DND-41 (cell line): ENCODE data around the gene SELENON.
"Not testable (repeated sequence)": the region's sequence is repeated elsewhere in the genome, so short reads cannot be mapped to it uniquely, and the experiment has no call there.

Experiments used
- ATAC-seq: fragments of 200-7000 bp; cut with Tn5 transposase; 3 replicates; pipeline ENCODE4 v1.9.1; 2021; ENCODE audit warnings: low read depth; ENCODE audit not compliant: insufficient read depth
- DNase-seq: peaks from one replicate; pipeline ENCODE4 v3.0.0-alpha.2; 2020
- H2AFZ ChIP-seq: 2 replicates; pipeline ENCODE4 v1.6.0; 2012; ENCODE audit warnings: low read depth, low read length
- H3K27ac ChIP-seq: 2 replicates; pipeline ENCODE4 v1.5.1; 2012; ENCODE audit warnings: low read length, inconsistent platforms
- H3K27me3 ChIP-seq: fragments of 200-600 bp; sonication (generic); 2 replicates; pipeline ENCODE4 v1.6.0; 2012; ENCODE audit warnings: low read length, mild to moderate bottlenecking, inconsistent platforms; ENCODE audit not compliant: insufficient read depth, poor library complexity
- H3K36me3 ChIP-seq: 2 replicates; pipeline ENCODE4 v1.5.1; 2012; ENCODE audit warnings: low read length, inconsistent platforms; ENCODE audit not compliant: insufficient read depth
- H3K4me1 ChIP-seq: 2 replicates; pipeline ENCODE4 v1.5.1; 2012; ENCODE audit warnings: mild to moderate bottlenecking, low read length; ENCODE audit not compliant: insufficient read depth
- H3K4me2 ChIP-seq: 2 replicates; pipeline ENCODE4 v1.6.0; 2012; ENCODE audit warnings: mild to moderate bottlenecking, moderate library complexity, low read length, inconsistent platforms; ENCODE audit not compliant: insufficient read depth
- H3K4me3 ChIP-seq, 2 experiments: fragments of 200-600 bp in 1 of 2; shearing (Covaris generic) in 1 of 2; 2 replicates each; pipeline ENCODE4 v1.5.1; 2012 to 2016; ENCODE audit warnings: inconsistent platforms in 2 of 2, low read length in 2 of 2, mild to moderate bottlenecking in 2 of 2, low read depth in 1 of 2, moderate library complexity in 1 of 2
- H3K79me2 ChIP-seq: 2 replicates; pipeline ENCODE4 v1.6.0; 2012; ENCODE audit warnings: low read length, inconsistent platforms; ENCODE audit not compliant: insufficient read depth
- H3K9ac ChIP-seq: 2 replicates; pipeline ENCODE4 v1.6.0; 2012; ENCODE audit warnings: low read depth, mild to moderate bottlenecking, inconsistent platforms, low read length, moderate library complexity
- H3K9me3 ChIP-seq: 2 replicates; pipeline ENCODE4 v1.5.1; 2012; ENCODE audit warnings: low read length, moderate library complexity, mild to moderate bottlenecking, inconsistent platforms; ENCODE audit not compliant: insufficient read depth, severe bottlenecking
- H4K20me1 ChIP-seq: 2 replicates; pipeline ENCODE4 v1.6.0; 2012; ENCODE audit warnings: low read length; ENCODE audit not compliant: insufficient read depth
- EZH2 ChIP-seq: IDR thresholded peaks from 3 replicates; pipeline ENCODE4 v1.6.1; 2012; ENCODE audit warnings: borderline replicate concordance, low read depth, mild to moderate bottlenecking, moderate library complexity, low read length, inconsistent platforms; ENCODE audit not compliant: severe bottlenecking
- TF ChIP-seq, protein P1 (sequence below): IDR thresholded peaks from 2 replicates; pipeline ENCODE4 v1.5.1; 2012; ENCODE audit warnings: borderline replicate concordance, low read length, moderate library complexity, mild to moderate bottlenecking; ENCODE audit not compliant: poor library complexity, severe bottlenecking; ENCODE audit errors: extremely low read depth

The SELENON gene

DNA sequence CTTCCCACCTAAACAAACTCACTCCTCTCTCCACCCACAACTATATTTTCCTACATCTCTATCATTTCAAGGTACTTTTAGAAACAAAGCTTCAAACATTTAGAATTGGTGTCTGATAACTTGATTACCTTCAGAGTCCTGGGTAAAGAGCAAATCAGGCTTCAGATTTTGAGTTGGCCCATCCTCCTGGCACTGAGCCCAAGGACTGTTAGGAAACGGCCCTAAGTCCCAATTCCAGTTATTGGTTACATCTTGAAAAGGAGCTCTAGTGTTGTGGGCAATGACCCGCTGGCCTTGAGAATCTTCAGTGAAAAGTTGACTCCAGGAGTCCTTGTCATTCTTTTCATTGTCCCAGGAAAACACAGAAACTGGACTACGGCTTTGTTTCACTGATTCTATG is 34.9 kb downstream of the SELENON start:
- ATAC-seq (no peak), DNase-seq (no peak)
- no peak overlapping the region for H3K4me3 ChIP-seq
- H2AFZ ChIP-seq, result no peak overlapping the region
- no peak overlapping the region for H3K9ac ChIP-seq
- H3K27ac ChIP-seq, result no peak overlapping the region
- peaks cover 22% of the 10 kb centered on the region for H3K79me2 ChIP-seq
- no peaks in the 10 kb centered on the region for H3K4me1 ChIP-seq
- H4K20me1 ChIP-seq, result peaks cover 4% of the 10 kb centered on the region; the same call in 1 of the 2 replicates
- no peaks in the 10 kb centered on the region for H3K27me3 ChIP-seq
- TF ChIP-seq, protein P1, sequence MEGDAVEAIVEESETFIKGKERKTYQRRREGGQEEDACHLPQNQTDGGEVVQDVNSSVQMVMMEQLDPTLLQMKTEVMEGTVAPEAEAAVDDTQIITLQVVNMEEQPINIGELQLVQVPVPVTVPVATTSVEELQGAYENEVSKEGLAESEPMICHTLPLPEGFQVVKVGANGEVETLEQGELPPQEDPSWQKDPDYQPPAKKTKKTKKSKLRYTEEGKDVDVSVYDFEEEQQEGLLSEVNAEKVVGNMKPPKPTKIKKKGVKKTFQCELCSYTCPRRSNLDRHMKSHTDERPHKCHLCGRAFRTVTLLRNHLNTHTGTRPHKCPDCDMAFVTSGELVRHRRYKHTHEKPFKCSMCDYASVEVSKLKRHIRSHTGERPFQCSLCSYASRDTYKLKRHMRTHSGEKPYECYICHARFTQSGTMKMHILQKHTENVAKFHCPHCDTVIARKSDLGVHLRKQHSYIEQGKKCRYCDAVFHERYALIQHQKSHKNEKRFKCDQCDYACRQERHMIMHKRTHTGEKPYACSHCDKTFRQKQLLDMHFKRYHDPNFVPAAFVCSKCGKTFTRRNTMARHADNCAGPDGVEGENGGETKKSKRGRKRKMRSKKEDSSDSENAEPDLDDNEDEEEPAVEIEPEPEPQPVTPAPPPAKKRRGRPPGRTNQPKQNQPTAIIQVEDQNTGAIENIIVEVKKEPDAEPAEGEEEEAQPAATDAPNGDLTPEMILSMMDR, result no peak
- no peak for TF ChIP-seq EZH2
- peaks cover 76% of the 10 kb centered on the region for H3K36me3 ChIP-seq
- H3K9me3 ChIP-seq, result peaks cover 1% of the 10 kb centered on the region
- H3K4me2 ChIP-seq, result no peak overlapping the region

DNA sequence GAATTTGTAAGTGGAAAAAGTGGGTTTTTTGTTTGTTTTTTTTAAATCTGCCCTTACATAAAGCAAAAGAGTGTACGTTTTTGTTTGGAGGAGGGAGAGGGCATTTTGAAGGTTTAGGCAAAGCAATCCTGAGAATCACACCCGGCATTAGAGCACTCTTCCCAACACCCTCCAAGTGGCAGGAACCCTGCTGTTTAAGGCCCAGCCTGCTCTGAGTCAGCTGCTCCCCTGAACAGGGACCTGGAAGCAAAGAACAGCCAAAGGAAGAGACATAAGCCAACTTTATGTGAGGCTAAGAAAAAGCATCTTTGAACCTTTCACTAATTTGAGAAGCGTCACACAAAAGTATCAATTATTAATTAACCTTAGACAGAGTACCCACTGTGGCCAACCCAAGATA is 36.7 kb downstream of the SELENON start:
- no peak overlapping the region for H3K9ac ChIP-seq
- H2AFZ ChIP-seq, result no peak overlapping the region
- no peak overlapping the region for H3K4me2 ChIP-seq
- no peaks in the 10 kb centered on the region for H3K27me3 ChIP-seq
- H3K36me3 ChIP-seq, result peaks cover 58% of the 10 kb centered on the region
- DNase-seq, result no peak
- H3K79me2 ChIP-seq, result peaks cover 29% of the 10 kb centered on the region
- no peak overlapping the region for H3K27ac ChIP-seq
- H3K4me3 ChIP-seq, result no peak overlapping the region
- H3K4me1 ChIP-seq, result no peaks in the 10 kb centered on the region
- peaks cover 9% of the 10 kb centered on the region for H3K9me3 ChIP-seq
- no peaks in the 10 kb centered on the region; the same call in 1 of the 2 replicates for H4K20me1 ChIP-seq
- TF ChIP-seq, protein P1, result no peak
- TF ChIP-seq EZH2, result no peak
- no peak for ATAC-seq

DNA sequence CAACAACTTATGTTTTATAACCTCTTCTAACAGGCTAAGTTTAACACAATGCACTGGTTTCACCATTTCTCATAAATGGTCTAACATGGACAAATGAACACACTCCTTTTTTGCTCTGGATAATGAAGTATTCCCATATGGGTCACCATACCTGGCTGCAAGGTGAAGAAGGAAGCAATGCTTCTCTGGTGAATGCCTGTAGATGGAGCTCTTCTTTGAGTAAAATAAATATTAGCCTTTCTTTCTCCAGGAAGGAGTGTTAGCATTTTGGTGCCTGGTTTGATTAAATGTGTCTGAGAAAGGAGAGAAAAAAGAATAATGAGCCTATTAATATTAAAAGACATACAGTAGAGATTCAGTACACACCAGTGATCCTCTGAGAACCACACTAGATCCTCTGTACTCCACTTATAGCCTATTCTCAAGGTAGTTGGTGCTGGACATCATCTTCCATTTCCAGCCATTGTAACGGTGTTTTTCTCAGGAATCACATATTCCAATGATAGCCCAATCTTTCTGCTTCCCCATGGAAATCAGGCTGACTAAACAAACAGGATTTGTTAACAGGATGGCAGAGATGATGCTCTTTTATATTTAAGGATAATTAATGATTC is 37.4 kb downstream of the SELENON start:
- H3K27me3 ChIP-seq, result no peaks in the 10 kb centered on the region
- TF ChIP-seq EZH2, result no peak
- TF ChIP-seq, protein P1, result peak; percentile 37
- no peak for ATAC-seq
- no peak for DNase-seq
- H3K4me3 ChIP-seq, result no peak overlapping the region
- no peaks in the 10 kb centered on the region for H3K4me1 ChIP-seq
- peaks cover 36% of the 10 kb centered on the region for H3K79me2 ChIP-seq
- H2AFZ ChIP-seq, result no peak overlapping the region
- H4K20me1 ChIP-seq, result no peaks in the 10 kb centered on the region; the same call in 1 of the 2 replicates
- H3K9me3 ChIP-seq, result peaks cover 9% of the 10 kb centered on the region
- H3K27ac ChIP-seq, result no peak overlapping the region
- H3K9ac ChIP-seq, result no peak overlapping the region
- peaks cover 52% of the 10 kb centered on the region for H3K36me3 ChIP-seq
- H3K4me2 ChIP-seq, result no peak overlapping the region

DNA sequence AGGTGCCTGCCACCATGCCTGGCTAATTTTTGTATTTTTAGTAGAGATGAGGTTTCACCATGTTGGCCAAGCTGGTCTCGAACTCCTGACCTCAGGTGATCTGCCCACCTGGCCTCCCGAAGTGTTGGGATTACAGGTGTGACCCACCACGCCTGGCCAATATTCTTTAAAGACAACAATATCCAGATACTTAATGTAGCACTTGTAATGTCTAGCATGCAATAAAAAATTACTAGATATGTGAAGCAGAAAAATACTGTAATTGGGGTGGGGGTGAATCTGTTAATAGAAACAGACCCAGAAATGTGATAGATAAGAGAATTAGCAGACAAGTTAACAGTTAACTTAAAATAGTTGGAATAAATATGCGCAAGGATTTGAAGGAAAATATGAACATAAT is 39.8 kb downstream of the SELENON start:
- H3K4me2 ChIP-seq, H3K27me3 ChIP-seq, H2AFZ ChIP-seq, H3K4me3 ChIP-seq, H3K9me3 ChIP-seq, ATAC-seq, H3K27ac ChIP-seq, DNase-seq, H3K9ac ChIP-seq, H3K4me1 ChIP-seq, H4K20me1 ChIP-seq: not testable (repeated sequence)
- H3K36me3 ChIP-seq, result peaks cover 28% of the 10 kb centered on the region
- peaks cover 45% of the 10 kb centered on the region for H3K79me2 ChIP-seq
